MCF 10A (cell line): ENCODE data around the gene IMMP2L. TPM values are rescaled to one million over a fixed set of nuclear protein-coding genes. Genes with fewer than 3 reads are reported as not detected.
A peak's percentile ranks its signal among the peaks of the same experiment; 100 is the strongest.

Experiments used
- BruUV-seq: library from RNA; stranded (reverse); fragments of 400-500 nt; replicated peaks from 2 replicates; lab custom pipeline; 2021; lab: Mats Ljungman, UMichigan
- CTCF ChIA-PET: fragments of 300-600 bp; sonication (Branson Sonifier 250); formaldehyde crosslinking; extraction: SDS; loops from one replicate; lab custom pipeline; 2021; ENCODE audit warnings: antibody characterized with exemption, inconsistent platforms; lab: Yijun Ruan, JAX
- POLR2A ChIA-PET: fragments of 300-600, 350-650 bp; sonication (Branson Sonifier 250); formaldehyde crosslinking; extraction: SDS; loops from one replicate; lab custom pipeline; 2020; ENCODE audit warnings: antibody characterized with exemption, inconsistent platforms; lab: Yijun Ruan, JAX
- DNase-seq: peaks from one replicate; pipeline ENCODE4 v3.0.0-alpha.2; 2018; ENCODE audit not compliant: unreplicated experiment
- H3K27ac Mint-ChIP-seq: one replicate; pipeline ENCODE4 v1.8.0; 2022; ENCODE audit warnings: mild to moderate bottlenecking, low read depth, mixed read lengths; ENCODE audit not compliant: unreplicated experiment
- H3K27me3 Mint-ChIP-seq: one replicate; pipeline ENCODE4 v1.8.0; 2022; ENCODE audit warnings: mixed read lengths; ENCODE audit not compliant: insufficient read depth, unreplicated experiment
- H3K36me3 Mint-ChIP-seq: one replicate; pipeline ENCODE4 v1.8.0; 2022; ENCODE audit warnings: mild to moderate bottlenecking, moderate library complexity, mixed read lengths; ENCODE audit not compliant: insufficient read depth, unreplicated experiment
- H3K4me1 Mint-ChIP-seq: one replicate; pipeline ENCODE4 v1.8.0; 2022; ENCODE audit warnings: mixed read lengths; ENCODE audit not compliant: insufficient read depth, unreplicated experiment
- H3K4me3 Mint-ChIP-seq: one replicate; pipeline ENCODE4 v1.8.0; 2022; ENCODE audit warnings: mild to moderate bottlenecking, moderate library complexity, mixed read lengths; ENCODE audit not compliant: unreplicated experiment
- H3K9me3 Mint-ChIP-seq: one replicate; pipeline ENCODE4 v1.8.0; 2022; ENCODE audit warnings: mixed read lengths; ENCODE audit not compliant: unreplicated experiment
- CTCF ChIP-seq: fragments of 200-600 bp; IDR thresholded peaks from one replicate; pipeline ENCODE4 v1.8.0; 2022; ENCODE audit warnings: antibody characterized with exemption, mild to moderate bottlenecking; ENCODE audit not compliant: unreplicated experiment
- intact Hi-C: fragments of 100-400 bp; cut with micrococcal nuclease; formaldehyde crosslinking; loops from 2 replicates; pipeline ENCODE4 v1.14.1; 2022
- total RNA-seq: library from RNA; stranded (reverse); gene quantifications from 2 replicates; pipeline ENCODE4 v1.2.3, GENCODE V29; 2022

The IMMP2L gene
- total RNA-seq, 1 experiment from 2014 or later, result 23.7 TPM

- BruUV-seq, result no TSS peak
- intact Hi-C loops, result no loop called here
- Mint-ChIP-seq H3K4me3 (no peak overlapping the region), H3K36me3 (peaks cover 8% of the 10 kb centered on the region), H3K27ac (no peak overlapping the region), H3K9me3 (no peaks in the 10 kb centered on the region), H3K4me1 (peaks cover 3% of the 10 kb centered on the region), H3K27me3 (no peaks in the 10 kb centered on the region)
- TF ChIP-seq CTCF, result no peak
- no peak for DNase-seq
- CTCF ChIA-PET, result no interaction called here
- POLR2A ChIA-PET, result no interaction called here
These were observed 25.2 kb downstream of the IMMP2L start for GRCh38 chr7:111537134-111537533.

GRCh38 chr7:111535142-111535870 lies 27.0 kb downstream of the IMMP2L start:
- no peak for DNase-seq
- CTCF ChIA-PET, result no interaction called here
- POLR2A ChIA-PET, result interaction anchor here (0.6 kb wide), 2 partner anchors 16 to 534 kb away, joined by 3 read pairs; no protein-coding TSS in a partner anchor
- no TSS peak for BruUV-seq
- Mint-ChIP-seq H3K27ac (no peak overlapping the region), H3K36me3 (peaks cover 8% of the 10 kb centered on the region), H3K9me3 (no peaks in the 10 kb centered on the region), H3K27me3 (no peaks in the 10 kb centered on the region), H3K4me1 (peaks cover 6% of the 10 kb centered on the region), H3K4me3 (no peak overlapping the region)
- intact Hi-C loops, result no loop called here
- no peak for TF ChIP-seq CTCF

- no peak for TF ChIP-seq CTCF
- ChIA-PET CTCF (interaction anchor here (0.7 kb wide), 1 partner anchor 16 kb away, joined by 3 read pairs; no protein-coding TSS in a partner anchor), POLR2A (no interaction called here)
- Mint-ChIP-seq H3K36me3 (no peaks in the 10 kb centered on the region), H3K27me3 (no peaks in the 10 kb centered on the region), H3K4me1 (peaks cover 17% of the 10 kb centered on the region), H3K9me3 (no peaks in the 10 kb centered on the region), H3K27ac (peak overlapping the region; percentile 81), H3K4me3 (no peak overlapping the region)
- DNase-seq, result peak; percentile 2
- intact Hi-C loops, result no loop called here
- no TSS peak for BruUV-seq
These were observed 29.7 kb downstream of the IMMP2L start for GRCh38 chr7:111532625-111533024.

GRCh38 chr7:111531993-111532392 lies 30.3 kb downstream of the IMMP2L start:
- ChIA-PET CTCF (interaction anchor here (0.5 to 0.7 kb wide), 2 partner anchors 13 to 174 kb away, joined by 3 to 4 read pairs; no protein-coding TSS in a partner anchor), POLR2A (no interaction called here)
- peak; percentile 10 for DNase-seq
- no TSS peak for BruUV-seq
- TF ChIP-seq CTCF, result no peak
- Mint-ChIP-seq H3K27me3 (no peaks in the 10 kb centered on the region), H3K9me3 (no peaks in the 10 kb centered on the region), H3K27ac (peak overlapping the region; percentile 81), H3K36me3 (no peaks in the 10 kb centered on the region), H3K4me3 (no peak overlapping the region), H3K4me1 (peaks cover 17% of the 10 kb centered on the region)
- intact Hi-C loops, result no loop called here
